G401.6 (cell line): ENCODE results near the gene ZP2.
A peak's percentile ranks its signal among the peaks of the same experiment; 100 is the strongest.
"Not testable (repeated sequence)": the region's sequence is repeated elsewhere in the genome, so short reads cannot be mapped to it uniquely, and the experiment has no call there.

Source experiments
- FAIRE-seq: peaks from 2 replicates; lab custom pipeline; 2012; peaks lifted over from hg19 to GRCh38; lab: Jason Lieb, UNC

ZP2 gene

GRCh38 chr16:21170116-21170515, 41.3 kb downstream of the ZP2 start:
- not testable (repeated sequence) for FAIRE-seq

GRCh38 chr16:21169249-21169981, 42.0 kb downstream of the ZP2 start:
- no peak for FAIRE-seq

GRCh38 chr16:21167929-21168602, 43.3 kb downstream of the ZP2 start:
- FAIRE-seq = no peak

- no peak for FAIRE-seq
Observed at GRCh38 chr16:21167360-21167759, 44.0 kb downstream of the ZP2 start.

GRCh38 chr16:21166561-21166961, 44.8 kb downstream of the ZP2 start:
- no peak for FAIRE-seq

GRCh38 chr16:21164521-21165168, 46.7 kb downstream of the ZP2 start:
- FAIRE-seq = no peak

- FAIRE-seq = no peak
Observed at GRCh38 chr16:21163576-21163975, 47.8 kb downstream of the ZP2 start.

GRCh38 chr16:21162661-21163151, 48.7 kb downstream of the ZP2 start:
- FAIRE-seq = no peak

GRCh38 chr16:21161211-21161610, 50.2 kb downstream of the ZP2 start:
- FAIRE-seq = no peak

GRCh38 chr16:21160276-21160675, 51.1 kb downstream of the ZP2 start:
- FAIRE-seq = no peak

GRCh38 chr16:21159281-21159951, 52.0 kb downstream of the ZP2 start:
- no peak for FAIRE-seq

GRCh38 chr16:21158208-21159110, 52.9 kb downstream of the ZP2 start, which contains the start of gene LDAF1:
Gene LDAF1, plus strand, starts transcription at chr16:21158674. Its CDS starts 2,509 bp downstream, at chr16:21161183.
- no peak for FAIRE-seq

- no peak for FAIRE-seq
Observed at GRCh38 chr16:21157632-21158031, 53.7 kb downstream of the ZP2 start.

- peak; percentile 79 for FAIRE-seq
Observed at GRCh38 chr16:21156767-21157467, 54.5 kb downstream of the ZP2 start.

- FAIRE-seq = not testable (repeated sequence)
Observed at GRCh38 chr16:21156011-21156410, 55.4 kb downstream of the ZP2 start.

- not testable (repeated sequence) for FAIRE-seq
Observed at GRCh38 chr16:21153124-21153729, 58.1 kb downstream of the ZP2 start.

GRCh38 chr16:21152160-21153030, 59.0 kb downstream of the ZP2 start:
- FAIRE-seq = not testable (repeated sequence)

GRCh38 chr16:21150375-21151001, 60.9 kb downstream of the ZP2 start, which contains the start of gene DNAH3:
Gene DNAH3, minus strand, starts transcription at chr16:21150846. Its CDS starts 527 bp downstream, at chr16:21150319.
- no peak for FAIRE-seq
